Inflammatory macrophage treated with lipopolysaccharide for 4 hours (primary cell): ENCODE results near the gene CDK5.
"Not testable (repeated sequence)": the region's sequence is repeated elsewhere in the genome, so short reads cannot be mapped to it uniquely, and the experiment has no call there.

Experiments
- DNase-seq: peaks from one replicate; pipeline ENCODE4 v3.0.0-alpha.2; 2020

The CDK5 gene

GRCh38 chr7:151013356-151013732 lies 44.4 kb downstream of the CDK5 start:
- no peak for DNase-seq

- peak; percentile 33 for DNase-seq
Measured at GRCh38 chr7:151012911-151013347, 44.8 kb downstream of the CDK5 start.

- no peak for DNase-seq
Measured at GRCh38 chr7:151012031-151012692, 45.5 kb downstream of the CDK5 start.

GRCh38 chr7:151011616-151012015 lies 46.1 kb downstream of the CDK5 start:
- not testable (repeated sequence) for DNase-seq

GRCh38 chr7:151011097-151011409 lies 46.6 kb downstream of the CDK5 start:
- peak; percentile 71 for DNase-seq

GRCh38 chr7:151010307-151011096 lies 47.2 kb downstream of the CDK5 start:
- peak; percentile 30 for DNase-seq

- DNase-seq, result no peak
Measured at GRCh38 chr7:151010037-151010306, 47.7 kb downstream of the CDK5 start.

- no peak for DNase-seq
Measured at GRCh38 chr7:151009327-151010036, 48.2 kb downstream of the CDK5 start.

- DNase-seq, result peak; percentile 39
Measured at GRCh38 chr7:151008511-151009323, 49.0 kb downstream of the CDK5 start.

- DNase-seq, result no peak
Measured at GRCh38 chr7:151008143-151008510, 49.6 kb downstream of the CDK5 start.

GRCh38 chr7:151007469-151007898 lies 50.2 kb downstream of the CDK5 start:
- no peak for DNase-seq

- no peak for DNase-seq
Measured at GRCh38 chr7:151006590-151007300, 51.0 kb downstream of the CDK5 start.

GRCh38 chr7:151005566-151005965 lies 52.1 kb downstream of the CDK5 start:
- no peak for DNase-seq
